HT-29 (cell line): ENCODE measurements around the gene C2orf81. TPM values are rescaled to one million over a fixed set of nuclear protein-coding genes. Genes with fewer than 3 reads are reported as not detected.

ENCODE experiments used
- DNase-seq: peaks from one replicate; pipeline ENCODE4 v3.0.0-alpha.2; 2015; ENCODE audit warnings: low spot score
- total RNA-seq: library from RNA; depleted of rRNA; stranded (reverse); fragments of >200 nt; shearing (Covaris generic); gene quantifications from 2 replicates; pipeline ENCODE4 v1.2.3, GENCODE V29; 2014

Gene C2orf81
- total RNA-seq, 1 experiment from 2014 or later = 3.2 TPM

- DNase-seq = no peak
These were observed 2.0 kb upstream of the C2orf81 start for GRCh38 chr2:74423231-74424095.

GRCh38 chr2:74420443-74421103, 846 bp downstream of the C2orf81 start:
- DNase-seq = peak; percentile 23

- no peak for DNase-seq
These were observed 1.4 kb downstream of the C2orf81 start for GRCh38 chr2:74420006-74420405.

DNA sequence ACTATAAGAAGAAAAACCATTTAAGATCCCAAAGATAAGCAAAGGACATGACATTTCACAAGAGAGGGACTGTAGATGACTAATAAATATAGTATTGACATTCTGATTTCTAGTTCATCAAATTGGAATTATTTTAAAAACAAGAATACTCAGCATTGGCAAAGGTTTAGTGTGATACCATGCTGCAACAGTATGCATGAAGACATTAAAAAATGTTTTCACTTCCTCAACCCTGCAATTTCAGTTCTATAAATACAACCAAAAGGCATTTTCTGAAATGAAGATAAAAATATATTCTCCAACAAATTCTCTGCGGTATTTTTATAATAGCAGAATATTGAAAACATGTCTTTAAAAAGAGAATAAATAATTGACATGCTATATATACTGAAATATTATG, 2.1 kb downstream of the C2orf81 start:
- no peak for DNase-seq

- DNase-seq = no peak
These were observed 3.1 kb downstream of the C2orf81 start for GRCh38 chr2:74418312-74418711.

GRCh38 chr2:74417763-74418162, 3.7 kb downstream of the C2orf81 start:
- no peak for DNase-seq

DNA sequence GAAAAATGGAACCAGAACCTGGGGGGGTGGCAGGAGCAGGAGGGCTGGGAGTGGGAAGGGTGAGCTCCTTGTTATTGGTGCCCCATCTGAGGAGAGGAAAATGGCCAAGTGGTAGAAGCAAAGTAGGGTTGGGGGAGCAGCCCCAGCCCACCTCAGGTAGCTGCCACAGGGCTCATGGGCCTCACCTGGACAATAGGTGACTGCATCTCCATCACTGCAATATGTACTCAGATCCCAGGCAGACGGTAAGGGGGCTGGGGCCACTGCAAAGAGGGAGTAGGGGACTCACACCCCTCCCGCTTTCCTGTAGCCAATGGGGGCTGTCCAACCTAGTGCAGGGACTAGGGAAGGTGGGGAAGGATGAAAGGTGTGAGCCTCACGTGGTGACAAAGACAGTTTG, 4.2 kb downstream of the C2orf81 start:
- DNase-seq = no peak

GRCh38 chr2:74416778-74417177, 4.6 kb downstream of the C2orf81 start:
- DNase-seq = no peak

DNA sequence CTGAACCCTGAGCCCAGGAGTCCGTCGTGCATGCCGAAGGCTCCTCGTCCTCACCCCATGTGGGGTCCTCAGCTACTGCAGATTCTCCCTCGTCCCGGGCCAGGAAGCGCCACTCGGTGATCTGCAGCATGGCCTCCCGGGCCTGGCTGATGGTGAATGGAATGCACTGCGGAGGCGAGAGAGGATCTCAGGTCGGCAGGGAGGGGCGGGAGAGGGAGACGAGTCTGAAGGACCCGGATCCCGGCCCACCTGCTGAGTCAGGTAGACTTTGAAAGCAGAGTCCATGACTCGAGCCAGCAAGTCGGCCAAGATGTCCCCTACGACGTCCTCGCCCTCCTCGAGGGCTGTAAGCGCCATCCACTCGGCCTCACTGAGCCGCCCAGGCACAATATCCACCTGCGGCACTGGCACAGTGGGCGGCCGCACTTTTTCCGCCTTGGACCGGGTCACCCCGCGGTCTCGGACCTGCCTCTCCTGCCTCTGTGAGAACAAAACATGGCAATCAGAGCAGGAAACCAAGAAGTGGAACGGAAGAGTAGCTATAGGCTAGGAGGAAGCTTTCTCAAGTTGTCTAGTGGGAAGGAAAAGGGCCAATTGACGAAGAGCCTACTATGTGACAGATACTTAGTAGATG, 5.5 kb downstream of the C2orf81 start:
- DNase-seq = no peak

GRCh38 chr2:74414881-74415761, 6.3 kb downstream of the C2orf81 start:
- no peak for DNase-seq

GRCh38 chr2:74414441-74414840, 7.0 kb downstream of the C2orf81 start:
- DNase-seq = no peak

GRCh38 chr2:74413001-74413698, 8.3 kb downstream of the C2orf81 start:
- DNase-seq = no peak

GRCh38 chr2:74407682-74408081, 13.7 kb downstream of the C2orf81 start:
- no peak for DNase-seq

DNA sequence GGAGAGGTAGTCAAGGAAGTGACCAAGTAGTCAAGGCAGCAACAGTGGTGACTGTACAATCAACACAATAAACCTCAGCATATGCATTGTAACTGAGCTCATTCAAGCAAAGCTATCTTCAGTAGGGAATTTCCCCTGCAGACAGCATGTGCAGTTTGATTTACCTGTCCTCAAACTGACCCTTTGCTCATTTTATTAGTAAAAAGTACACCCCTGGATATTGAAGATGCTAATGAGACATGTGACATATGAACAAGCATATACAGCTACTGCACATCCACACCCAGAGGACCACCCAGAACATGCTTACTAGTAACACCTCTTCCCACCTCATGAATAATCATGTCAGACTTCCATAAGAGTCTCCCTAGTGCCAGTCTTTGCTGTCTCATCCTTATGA, 15.4 kb downstream of the C2orf81 start:
- DNase-seq = no peak

DNA sequence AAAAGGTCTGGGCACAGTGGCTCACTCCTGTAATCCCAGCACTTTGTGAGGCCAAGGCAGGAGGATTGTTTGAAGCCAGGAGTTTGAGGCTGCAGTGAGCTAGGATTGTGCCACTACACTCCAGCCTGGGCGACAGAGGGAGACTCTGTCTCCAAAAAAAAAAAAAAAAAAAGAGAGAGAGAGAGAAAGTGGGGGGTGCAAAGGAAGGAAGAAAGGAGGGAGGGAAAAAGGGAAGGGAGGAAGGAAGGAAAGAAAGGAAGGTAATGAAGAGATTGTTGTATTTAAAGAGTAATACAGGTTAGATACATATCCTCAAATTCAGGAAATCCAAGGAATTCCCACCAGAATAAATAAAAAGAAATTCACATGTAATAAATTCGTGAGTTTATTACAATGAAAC, 19.5 kb downstream of the C2orf81 start:
- no peak for DNase-seq

DNA sequence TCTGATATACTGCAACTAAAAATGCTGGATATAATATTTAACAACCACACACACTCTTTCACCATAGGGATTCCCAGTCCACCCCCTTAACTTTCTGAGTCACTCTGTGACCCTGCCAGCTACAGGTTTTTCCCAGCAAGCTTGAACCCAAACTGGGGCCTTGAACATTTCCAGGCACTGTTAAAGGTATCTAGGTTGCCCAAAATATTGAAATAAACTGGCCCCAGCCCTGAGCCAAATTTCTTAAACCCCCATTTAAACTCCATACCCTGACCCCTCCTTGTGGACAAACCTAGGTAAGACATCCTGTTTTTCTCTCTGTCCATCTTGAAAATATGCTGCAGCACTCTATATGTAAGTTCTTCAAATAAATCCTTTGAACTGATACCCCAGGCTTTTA, 21.6 kb downstream of the C2orf81 start:
- DNase-seq = peak; percentile 23

GRCh38 chr2:74396149-74396548, 25.3 kb downstream of the C2orf81 start:
- no peak for DNase-seq

- DNase-seq = no peak
These were observed 27.9 kb downstream of the C2orf81 start for GRCh38 chr2:74393525-74393924.

DNA sequence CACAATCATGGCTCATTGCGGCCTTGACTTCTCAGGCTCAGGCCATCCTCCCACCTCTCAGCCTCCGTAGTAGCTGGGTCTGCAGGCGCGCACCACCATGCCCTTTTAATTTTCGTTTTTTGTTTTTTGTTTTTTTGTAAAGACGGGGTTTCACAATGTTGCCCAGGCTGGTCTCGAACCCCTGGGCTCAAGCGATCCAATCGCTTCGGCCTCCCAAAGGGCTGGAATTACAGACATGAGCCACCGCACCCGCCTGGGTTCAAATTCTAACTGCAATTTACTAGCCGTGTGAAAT, 29.0 kb downstream of the C2orf81 start:
- DNase-seq = no peak

- peak; percentile 94 for DNase-seq
These were observed 29.6 kb downstream of the C2orf81 start for GRCh38 chr2:74391580-74392448.
